ENCODE results near the gene C2CD2L. TPM values are rescaled to one million over a fixed set of nuclear protein-coding genes. Genes with fewer than 3 reads are reported as not detected.
"Not testable (repeated sequence)": the region's sequence is repeated elsewhere in the genome, so short reads cannot be mapped to it uniquely, and the experiment has no call there.

C2CD2L gene
- total and polyA plus RNA-seq, 2 of the 13 experiments (the other 11 are each of a cell fraction or from before 2014, with no cell fraction given) = 3.7 to 5.5 TPM

DNA sequence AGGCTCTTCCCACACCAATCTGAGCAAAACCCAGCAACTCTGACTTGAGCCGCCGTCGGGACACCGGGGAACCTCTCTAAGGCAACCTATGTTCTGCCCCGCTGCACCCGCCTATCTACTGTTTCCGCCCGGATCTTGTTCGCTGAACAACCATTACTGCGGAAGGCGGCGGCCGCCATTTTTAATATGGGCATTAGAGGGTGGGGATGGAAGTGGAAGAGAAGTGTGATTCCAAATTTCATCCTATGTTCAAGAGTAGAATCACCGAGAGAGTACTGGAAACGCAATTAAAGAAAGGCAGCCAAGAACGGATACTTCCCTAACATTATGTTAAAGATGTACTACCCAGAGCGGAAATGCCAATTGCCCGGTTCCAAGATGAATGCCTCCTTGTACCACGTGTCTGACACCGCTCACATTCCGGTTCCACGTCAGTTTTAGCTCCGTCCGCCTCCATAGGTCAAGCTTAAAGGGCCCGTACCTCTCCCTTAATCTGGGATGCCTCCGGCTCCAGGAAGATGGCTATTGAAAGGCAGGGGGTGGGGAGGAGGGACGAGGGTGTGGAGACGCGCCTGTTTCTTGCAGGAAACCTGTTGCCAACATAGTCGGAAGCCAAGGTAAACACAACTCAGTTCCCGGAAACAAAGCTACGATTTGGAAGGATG lies 5.3 kb upstream of the C2CD2L start, which contains the start of gene DPAGT1 (continued):
- TF ChIP-seq, protein P1, sequence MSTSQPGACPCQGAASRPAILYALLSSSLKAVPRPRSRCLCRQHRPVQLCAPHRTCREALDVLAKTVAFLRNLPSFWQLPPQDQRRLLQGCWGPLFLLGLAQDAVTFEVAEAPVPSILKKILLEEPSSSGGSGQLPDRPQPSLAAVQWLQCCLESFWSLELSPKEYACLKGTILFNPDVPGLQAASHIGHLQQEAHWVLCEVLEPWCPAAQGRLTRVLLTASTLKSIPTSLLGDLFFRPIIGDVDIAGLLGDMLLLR (CRISPR knock-in tag; IDR thresholded peaks at IDR 0.05) = 0 out of 2 replicates have a peak, but pooled peaks have one; percentile 11
- TF ChIP-seq NFATC3 (CRISPR knock-in tag; IDR thresholded peaks at IDR 0.05) (no peak), TEAD3 (CRISPR knock-in tag; optimal IDR thresholded peaks at IDR 0.05; ENCODE audit: borderline replicate concordance) (peak; percentile 83), ZNF816 (CRISPR knock-in tag; IDR thresholded peaks at IDR 0.05; ENCODE audit: borderline replicate concordance) (no peak), KLF15 (CRISPR knock-in tag; IDR thresholded peaks at IDR 0.05; ENCODE audit: borderline replicate concordance) (peak; percentile 59; the same call in 1 of the 2 replicates), XRCC5 (optimal IDR thresholded peaks at IDR 0.05; ENCODE audit: low read length) (peak; percentile 52), ZNF710 (CRISPR knock-in tag; IDR thresholded peaks at IDR 0.05; ENCODE audit: borderline replicate concordance) (no peak)

- intact Hi-C loops (cut with micrococcal nuclease; ENCODE audit: unreplicated experiment) = loop anchor here (2.0 kb wide), 1 partner anchor 54 kb away; no protein-coding TSS in a partner anchor
- POLR2A ChIA-PET = interaction anchor here (0.9 to 2.0 kb wide), 8 partner anchors 9 to 85 kb away, joined by 3 to 47 read pairs (median 11); partner anchors contain the start of genes HINFP, HMBS, NLRX1 and RPS25
- BruUV-seq (replicated peaks); H3K4me3 ChIP-seq (replicated peaks in 1 of 3; ENCODE audit: insufficient read depth in 1 of 3, low read depth in 2 of 3, low read length in 3 of 3); H3K36me3 ChIP-seq (replicated peaks in 1 of 2; ENCODE audit: control insufficient read depth in 1 of 2, insufficient read depth in 2 of 2, low read length in 2 of 2); H3K9me3 ChIP-seq (ENCODE audit: low read length); DNase-seq (ENCODE audit: low spot score); ATAC-seq; H3K27me3 ChIP-seq (ENCODE audit: control insufficient read depth in 1 of 2, insufficient read depth in 2 of 2, low read length in 2 of 2); H4K20me1 ChIP-seq (ENCODE audit: insufficient read depth, low read length); H2AFZ ChIP-seq (ENCODE audit: low read length); FAIRE-seq; H3K27ac ChIP-seq (ENCODE audit: extremely low read length, insufficient read depth, low read length); in situ Hi-C loops (cut with HindIII; ENCODE audit: extremely low pct_ligation_motif_present, low pct_unique_long_range_greater_than_20kb); CTCF ChIA-PET (ENCODE audit: low intra/inter-chr PET ratio, low total read pairs): not testable (repeated sequence)
- 97% methylated on average over 18 of the region's 18 CpGs for whole genome bisulfite sequencing (ENCODE audit: low lambda C conversion rate)
- peak overlapping the region; percentile 96 for H3K4me2 ChIP-seq (ENCODE audit: low read depth, low read length)
- H3K9ac ChIP-seq (ENCODE audit: insufficient read depth, low read depth, low read length) = 0 out of 2 replicates have a peak overlapping the region, but pooled peaks have one; percentile 93
- peaks cover 15% of the 10 kb centered on the region for H3K79me2 ChIP-seq (ENCODE audit: insufficient read depth, low read length)
- H3K4me1 ChIP-seq (ENCODE audit: insufficient read depth, low read length) = peaks cover 36% of the 10 kb centered on the region
These were observed 3.9 kb upstream of the C2CD2L start for GRCh38 chr11:119103161-119103664.

Measured in HepG2 (cell line).